Neuronal stem cell (in vitro differentiated cells): Measurements from ENCODE around the gene TEDC2.
A peak's percentile ranks its signal among the peaks of the same experiment; 100 is the strongest.

Experiments
- DNase-seq: peaks from one replicate; pipeline ENCODE4 v3.0.0-alpha.2; 2013; ENCODE audit warnings: low spot score
- H2AFZ ChIP-seq: one replicate; pipeline ENCODE4 v1.6.1; 2013; ENCODE audit warnings: mild to moderate bottlenecking, low read length, inconsistent platforms
- H2AK5ac ChIP-seq: 2 replicates; pipeline ENCODE4 v1.6.1; 2013; ENCODE audit warnings: low read depth, mild to moderate bottlenecking, inconsistent platforms, low read length, moderate library complexity, mixed read lengths
- H2BK120ac ChIP-seq: 2 replicates; pipeline ENCODE4 v1.6.1; 2013; ENCODE audit warnings: low read depth, mild to moderate bottlenecking, inconsistent platforms, low read length, moderate library complexity, mixed read lengths
- H2BK12ac ChIP-seq: one replicate; pipeline ENCODE4 v1.6.1; 2013; ENCODE audit warnings: low read length, inconsistent platforms
- H2BK15ac ChIP-seq: 2 replicates; pipeline ENCODE4 v1.6.1; 2013; ENCODE audit warnings: mild to moderate bottlenecking, low read length, inconsistent platforms, mixed read lengths
- H2BK5ac ChIP-seq: one replicate; pipeline ENCODE4 v1.6.1; 2013; ENCODE audit warnings: inconsistent platforms, mild to moderate bottlenecking, low read length, moderate library complexity
- H3K14ac ChIP-seq: one replicate; pipeline ENCODE4 v1.6.1; 2013; ENCODE audit warnings: low read length, inconsistent platforms
- H3K18ac ChIP-seq: 2 replicates; pipeline ENCODE4 v1.6.1; 2013; ENCODE audit warnings: low read length, inconsistent platforms
- H3K23ac ChIP-seq: 2 replicates; pipeline ENCODE4 v1.6.1; 2013; ENCODE audit warnings: low read depth, mild to moderate bottlenecking, mixed read lengths, low read length, inconsistent platforms; ENCODE audit not compliant: poor library complexity
- H3K27ac ChIP-seq: replicated peaks from 3 replicates; pipeline ENCODE4 v1.5.1; 2013; ENCODE audit warnings: low read length, inconsistent platforms
- H3K27me3 ChIP-seq, 3 experiments: 2 replicates each; pipeline ENCODE4 v1.6.1; 2013; ENCODE audit warnings: low read length in 3 of 3, mild to moderate bottlenecking in 2 of 3, inconsistent platforms in 1 of 3, low read depth in 1 of 3, mixed read lengths in 1 of 3, moderate library complexity in 1 of 3; ENCODE audit not compliant: control insufficient read depth in 3 of 3, insufficient read depth in 3 of 3
- H3K36me3 ChIP-seq, 2 donors: replicated peaks in 1 of 2; 2 replicates each; pipeline ENCODE4 v1.6.1; 2013; ENCODE audit warnings: low read length in 2 of 2; ENCODE audit not compliant: control insufficient read depth in 2 of 2, insufficient read depth in 2 of 2
- H3K4ac ChIP-seq: 2 replicates; pipeline ENCODE4 v1.6.1; 2013; ENCODE audit warnings: inconsistent platforms, mild to moderate bottlenecking, low read length, moderate library complexity
- H3K4me1 ChIP-seq, 2 donors: 1 replicate in 1 of 2; 2 replicates in 1 of 2; pipeline ENCODE4 v1.6.1; 2013; ENCODE audit warnings: low read length in 2 of 2, low read depth in 1 of 2; ENCODE audit not compliant: control insufficient read depth in 2 of 2, insufficient read depth in 1 of 2
- H3K4me2 ChIP-seq: one replicate; pipeline ENCODE4 v1.6.1; 2013; ENCODE audit warnings: mild to moderate bottlenecking, low read length, inconsistent platforms; ENCODE audit not compliant: insufficient read depth, poor library complexity, severe bottlenecking
- H3K4me3 ChIP-seq, 2 donors: 2 replicates each; pipeline ENCODE4 v1.5.1; 2013; ENCODE audit warnings: low read length in 2 of 2, mild to moderate bottlenecking in 2 of 2, inconsistent platforms in 1 of 2, moderate library complexity in 1 of 2
- H3K79me1 ChIP-seq: one replicate; pipeline ENCODE4 v1.6.1; 2013; ENCODE audit warnings: low read depth, mild to moderate bottlenecking, inconsistent platforms, low read length, moderate library complexity
- H3K9ac ChIP-seq: one replicate; pipeline ENCODE4 v1.6.1; 2013; ENCODE audit warnings: mild to moderate bottlenecking, low read depth, low read length, inconsistent platforms; ENCODE audit not compliant: poor library complexity
- H3K9me3 ChIP-seq, 2 donors: replicated peaks in 1 of 2; 2 replicates each; pipeline versions ENCODE3 to v1.6.1; 2013; ENCODE audit warnings: low read length in 2 of 2, mild to moderate bottlenecking in 2 of 2, inconsistent platforms in 1 of 2, low read depth in 1 of 2, mixed read lengths in 1 of 2, moderate library complexity in 1 of 2; ENCODE audit not compliant: control insufficient read depth in 2 of 2, insufficient read depth in 1 of 2
- H4K8ac ChIP-seq: one replicate; pipeline ENCODE4 v1.6.1; 2013; ENCODE audit warnings: low read depth, mild to moderate bottlenecking, inconsistent platforms, low read length, moderate library complexity
- H4K91ac ChIP-seq: one replicate; pipeline ENCODE4 v1.6.1; 2013; ENCODE audit warnings: low read length, low read depth, mild to moderate bottlenecking, inconsistent platforms; ENCODE audit not compliant: poor library complexity
- WGBS, 2 donors: extraction: QIAGEN DNeasy Blood & Tissue Kit; methylation state at CpG; one replicate each; pipeline ENCODE4 v1.1.7; 2013; ENCODE audit warnings: missing lambda C conversion rate in 2 of 2, mixed read lengths in 1 of 2; ENCODE audit not compliant: insufficient read length in 2 of 2, insufficient replicate concordance in 1 of 2; ENCODE audit errors: extremely low coverage in 2 of 2; 5-methylcytosine and 5-hydroxymethylcytosine counted together

Gene TEDC2

GRCh38 chr16:2505695-2506094 lies 45.8 kb downstream of the TEDC2 start:
- no peaks in the 10 kb centered on the region for H3K27me3 ChIP-seq
- H3K4ac ChIP-seq = no peak overlapping the region
- no peak overlapping the region for H2AFZ ChIP-seq
- no peak overlapping the region for H3K4me2 ChIP-seq
- no peak overlapping the region for H2BK12ac ChIP-seq
- H4K91ac ChIP-seq = no peak overlapping the region
- no peak overlapping the region for H2BK15ac ChIP-seq
- no peak overlapping the region for H2BK120ac ChIP-seq
- no peak overlapping the region for H3K9ac ChIP-seq
- H3K23ac ChIP-seq = no peak overlapping the region
- no peak overlapping the region for H2AK5ac ChIP-seq
- 100% methylated on average over 1 of the region's 14 CpGs; no CpG with 5 or more reads in 1 of the 2 donors for WGBS, 2 donors
- H4K8ac ChIP-seq = no peak overlapping the region
- H3K27ac ChIP-seq = no peak overlapping the region
- H2BK5ac ChIP-seq = no peak overlapping the region
- peaks cover 0 to 2% of the 10 kb centered on the region in 2 donors for H3K36me3 ChIP-seq
- no peak overlapping the region for H3K18ac ChIP-seq
- H3K4me1 ChIP-seq = peaks cover 9 to 17% of the 10 kb centered on the region in 2 donors
- H3K14ac ChIP-seq = no peak overlapping the region
- H3K4me3 ChIP-seq = no peak overlapping the region
- no peak for DNase-seq
- H3K79me1 ChIP-seq = peaks cover 7% of the 10 kb centered on the region
- peaks cover 0 to 4% of the 10 kb centered on the region in 2 donors for H3K9me3 ChIP-seq

GRCh38 chr16:2507052-2507659 lies 47.2 kb downstream of the TEDC2 start:
- Histone ChIP-seq H3K4me3 (no peak overlapping the region), H2AK5ac (no peak overlapping the region), H3K9me3 (peaks cover 0 to 3% of the 10 kb centered on the region in 2 donors), H4K8ac (no peak overlapping the region), H2BK12ac (no peak overlapping the region), H3K14ac (no peak overlapping the region), H2BK5ac (peak overlapping the region; percentile 66), H2BK15ac (peak overlapping the region; percentile 37), H3K18ac (no peak overlapping the region), H3K27me3 (no peaks in the 10 kb centered on the region), H3K23ac (no peak overlapping the region), H4K91ac (no peak overlapping the region), H2BK120ac (no peak overlapping the region), H3K79me1 (peaks cover 4% of the 10 kb centered on the region), H2AFZ (no peak overlapping the region), H3K4me2 (no peak overlapping the region), H3K9ac (peak overlapping the region; percentile 30), H3K4ac (no peak overlapping the region), H3K27ac (no peak overlapping the region), H3K36me3 (peaks cover 0 to 2% of the 10 kb centered on the region in 2 donors), H3K4me1 (peaks cover 10 to 13% of the 10 kb centered on the region in 2 donors)
- WGBS, 2 donors = no CpG with 5 or more reads among the region's 14 CpGs
- DNase-seq = no peak

GRCh38 chr16:2507665-2508064 lies 47.8 kb downstream of the TEDC2 start:
- no CpG with 5 or more reads among the region's 11 CpGs for WGBS, 2 donors

GRCh38 chr16:2508722-2509400 lies 49.0 kb downstream of the TEDC2 start:
- H4K91ac ChIP-seq = no peak overlapping the region
- DNase-seq = no peak
- H3K79me1 ChIP-seq = peaks cover 2% of the 10 kb centered on the region
- H3K9ac ChIP-seq = no peak overlapping the region
- no peak overlapping the region for H4K8ac ChIP-seq
- no peaks in the 10 kb centered on the region for H3K36me3 ChIP-seq
- H3K9me3 ChIP-seq = no peaks in the 10 kb centered on the region
- H2BK120ac ChIP-seq = peak overlapping the region; percentile 17
- peak overlapping the region; percentile 13 for H2BK5ac ChIP-seq
- no peak overlapping the region for H3K27ac ChIP-seq
- H3K18ac ChIP-seq = no peak overlapping the region
- H3K23ac ChIP-seq = no peak overlapping the region
- no CpG with 5 or more reads among the region's 18 CpGs for WGBS, 2 donors
- peak overlapping the region; percentile 15 for H2AK5ac ChIP-seq
- no peak overlapping the region for H3K14ac ChIP-seq
- H2BK15ac ChIP-seq = no peak overlapping the region
- H3K4me3 ChIP-seq = no peak overlapping the region
- no peak overlapping the region for H2AFZ ChIP-seq
- H2BK12ac ChIP-seq = no peak overlapping the region
- H3K4me2 ChIP-seq = no peak overlapping the region
- H3K27me3 ChIP-seq = no peaks in the 10 kb centered on the region
- H3K4ac ChIP-seq = no peak overlapping the region
- H3K4me1 ChIP-seq = peaks cover 21 to 22% of the 10 kb centered on the region in 2 donors

More at GRCh38 chr16:2507665-2508064, 47.8 kb downstream of the TEDC2 start:
- H3K9me3 ChIP-seq = no peaks in the 10 kb centered on the region
- H3K36me3 ChIP-seq = no peaks in the 10 kb centered on the region
- H2BK12ac ChIP-seq = no peak overlapping the region
- H2BK15ac ChIP-seq = peak overlapping the region; percentile 37
- no peak overlapping the region for H3K4ac ChIP-seq
- no peak overlapping the region for H2AFZ ChIP-seq
- no peak overlapping the region for H2AK5ac ChIP-seq
- H4K8ac ChIP-seq = no peak overlapping the region
- no peak overlapping the region for H3K23ac ChIP-seq
- peaks cover 15% of the 10 kb centered on the region in 2 donors for H3K4me1 ChIP-seq
- H3K9ac ChIP-seq = peak overlapping the region; percentile 30
- no peak overlapping the region for H2BK120ac ChIP-seq
- no peak overlapping the region for H3K27ac ChIP-seq
- no peak for DNase-seq
- no peak overlapping the region for H4K91ac ChIP-seq
- H3K14ac ChIP-seq = no peak overlapping the region
- peak overlapping the region; percentile 66 for H2BK5ac ChIP-seq
- peak overlapping the region in 1 of 2 donors; percentile 47 for H3K4me3 ChIP-seq
- no peak overlapping the region for H3K18ac ChIP-seq
- H3K79me1 ChIP-seq = peaks cover 2% of the 10 kb centered on the region
- H3K4me2 ChIP-seq = no peak overlapping the region
- no peaks in the 10 kb centered on the region for H3K27me3 ChIP-seq
